ENCODE data around the gene FER. TPM values are rescaled to one million over a fixed set of nuclear protein-coding genes. Genes with fewer than 3 reads are reported as not detected.
"Not testable (repeated sequence)": the region's sequence is repeated elsewhere in the genome, so short reads cannot be mapped to it uniquely, and the experiment has no call there.

Gene FER
- polyA plus RNA-seq, 10 donors: 7.6 to 12.6 (median 10.8) TPM

GRCh38 chr5:108747111-108747773, 455 bp upstream of the FER start:
- no peak for DNase-seq

GRCh38 chr5:108748401-108749127, 867 bp downstream of the FER start:
- peak; percentile 98 to 99 (median 99) for DNase-seq

GRCh38 chr5:108749128-108749861, 1.6 kb downstream of the FER start:
- peak in 1 of 3 donors; percentile 64 for DNase-seq

DNA sequence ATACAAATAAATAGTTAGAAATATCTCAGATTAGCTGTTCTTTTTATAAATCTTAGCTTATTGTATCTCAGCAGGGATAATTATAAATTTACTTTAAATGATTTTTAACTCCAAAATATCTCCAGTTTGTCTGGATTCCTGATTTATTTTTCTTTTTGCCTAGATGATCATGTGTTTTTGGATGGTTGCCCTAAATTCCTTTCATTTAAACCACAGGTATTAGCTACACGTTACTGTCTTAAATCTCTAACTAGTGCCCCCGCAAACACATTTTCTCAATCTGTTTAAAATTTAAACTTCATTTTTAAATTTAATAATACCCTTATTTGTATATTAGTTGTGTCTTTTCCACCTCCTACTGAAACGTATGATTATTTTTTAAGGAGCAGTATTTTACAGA, 5.6 kb downstream of the FER start:
- no peak for DNase-seq

DNA sequence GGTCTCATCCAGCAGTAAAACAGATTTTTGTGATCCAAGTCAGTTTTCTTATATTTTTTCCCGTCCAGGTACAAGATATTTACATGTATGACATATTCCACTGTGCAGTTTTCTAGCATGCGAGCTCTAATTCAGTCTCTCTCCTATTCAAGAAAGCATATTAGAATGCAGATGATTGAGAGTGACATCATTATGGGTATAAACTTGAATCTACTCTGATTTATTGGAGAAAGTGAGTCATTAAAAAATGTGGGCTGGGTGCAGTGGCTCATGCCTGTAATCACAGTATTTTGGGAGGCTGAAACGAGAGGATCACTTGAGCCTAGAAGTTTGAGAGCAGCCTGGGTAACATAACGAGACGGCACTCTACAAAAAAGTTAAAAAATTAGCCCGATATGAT, 6.2 kb downstream of the FER start:
- peak in 1 of 3 donors; percentile 13 for DNase-seq

GRCh38 chr5:108760512-108760911, 12.8 kb downstream of the FER start:
- DNase-seq: no peak

- no peak for DNase-seq
Measured at GRCh38 chr5:108762660-108763059, 15.0 kb downstream of the FER start.

DNA sequence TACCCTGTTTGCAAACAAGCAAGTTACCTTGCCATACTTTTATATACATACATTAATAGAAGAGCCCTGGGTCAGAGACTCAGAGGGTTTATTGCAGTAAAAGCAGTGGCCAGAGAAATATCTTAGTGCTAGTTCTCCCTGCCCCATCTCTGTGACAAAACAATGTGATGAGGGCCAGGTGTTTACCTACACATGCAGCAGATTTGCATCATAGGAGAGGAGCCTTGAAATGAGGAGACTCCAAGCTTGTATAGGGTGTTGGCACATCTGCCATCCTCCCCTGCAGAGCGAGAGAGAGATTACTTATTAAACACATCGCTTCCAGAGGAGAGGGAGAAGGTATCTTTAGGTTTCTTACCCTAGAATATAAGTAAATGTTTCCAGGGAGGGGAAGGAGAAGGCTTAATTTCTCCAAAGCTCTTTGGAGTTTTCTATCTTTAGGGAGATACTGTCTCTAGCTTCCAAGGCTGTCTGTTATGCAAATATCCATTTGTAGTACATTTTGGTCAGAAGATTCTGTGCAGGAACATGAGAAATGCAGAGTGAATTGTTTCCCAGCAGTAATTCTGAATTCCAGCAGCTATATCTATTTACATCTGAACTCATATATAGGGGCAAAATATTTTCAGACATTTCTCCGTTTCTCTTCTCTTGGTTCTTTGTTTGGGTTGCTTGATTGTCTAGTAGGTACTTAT, 15.7 kb downstream of the FER start:
- DNase-seq: no peak

GRCh38 chr5:108765647-108766046, 17.9 kb downstream of the FER start:
- DNase-seq: no peak

DNA sequence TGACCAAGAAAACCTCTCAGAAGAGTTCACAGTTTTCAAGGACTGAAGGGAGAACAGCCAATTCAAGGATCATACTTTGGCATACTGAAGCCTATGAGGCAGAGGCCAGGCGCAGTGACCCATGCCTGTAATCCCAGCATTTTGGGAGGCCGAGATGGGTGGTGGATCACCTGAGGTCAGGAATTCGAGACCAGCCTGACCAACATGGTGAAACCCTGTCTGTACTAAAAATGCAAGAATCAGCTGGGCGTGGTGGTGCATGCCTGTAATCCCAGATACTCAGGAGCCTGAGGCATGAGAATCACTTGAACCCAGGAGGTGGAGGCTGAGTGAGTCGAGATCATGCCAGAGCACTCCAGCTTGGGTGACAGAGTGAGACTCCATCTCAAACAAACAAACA, 19.2 kb downstream of the FER start:
- not testable (repeated sequence) for DNase-seq

DNA sequence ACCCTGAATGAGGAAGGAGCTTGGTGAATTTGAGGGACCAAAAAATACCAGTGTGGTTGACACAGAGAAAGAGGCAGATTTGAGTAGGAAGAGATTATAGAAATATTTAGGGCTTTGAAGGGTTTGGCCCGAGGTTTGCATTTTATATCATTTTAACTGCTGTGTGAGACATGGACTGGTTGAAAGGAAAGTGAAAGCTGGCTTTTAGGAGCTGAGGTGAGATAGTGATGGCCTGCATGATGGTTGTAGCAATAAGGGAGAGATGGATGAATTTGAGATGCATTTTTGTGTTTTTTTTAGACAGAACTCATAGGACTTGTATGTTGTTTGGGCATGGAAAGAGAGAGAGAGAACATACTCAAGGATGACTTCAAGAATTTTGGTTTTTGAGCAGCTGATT, 21.7 kb downstream of the FER start:
- no peak for DNase-seq

- no peak for DNase-seq
Measured at GRCh38 chr5:108772626-108773025, 24.9 kb downstream of the FER start.

- DNase-seq: no peak
Measured at GRCh38 chr5:108773330-108773729, 25.6 kb downstream of the FER start.

DNA sequence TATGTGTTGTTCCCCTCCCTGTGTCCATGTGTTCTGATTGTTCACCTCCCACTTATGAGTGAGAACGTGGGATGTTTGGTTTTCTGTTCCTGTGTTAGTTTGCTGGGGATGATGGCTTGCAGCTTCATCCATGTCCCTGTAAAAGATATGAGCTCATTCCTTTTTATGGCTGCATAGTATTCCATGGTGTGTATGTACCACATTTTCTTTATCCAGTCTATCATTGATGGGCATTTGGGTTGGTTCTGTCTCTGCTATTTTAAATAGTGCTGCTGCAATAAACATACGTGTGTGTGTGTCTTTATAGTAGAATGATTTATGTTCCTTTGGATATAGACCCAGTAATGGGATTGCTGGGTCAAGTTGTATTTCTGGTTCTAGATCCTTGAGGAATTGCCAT, 26.4 kb downstream of the FER start:
- DNase-seq: not testable (repeated sequence)

DNA sequence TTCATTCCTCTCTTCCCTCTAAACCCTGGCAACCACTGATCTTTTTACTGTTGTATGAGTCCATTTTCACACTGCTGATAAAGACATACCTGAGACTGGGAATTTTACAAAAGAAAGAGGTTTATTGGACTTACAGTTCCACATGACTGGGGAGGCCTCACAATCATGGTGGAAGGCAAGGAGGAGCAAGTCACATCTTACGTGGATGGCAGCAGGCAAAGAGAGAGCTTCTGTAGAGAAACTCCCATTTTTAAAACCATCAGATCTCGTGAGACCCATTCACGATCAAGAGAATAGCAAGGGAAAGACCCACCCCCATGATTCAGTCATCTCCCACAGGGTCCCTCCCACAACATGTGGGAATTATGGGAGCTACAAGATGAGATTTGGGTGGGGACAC, 29.9 kb downstream of the FER start:
- not testable (repeated sequence) for DNase-seq

- not testable (repeated sequence) for DNase-seq
Measured at GRCh38 chr5:108784577-108784976, 36.9 kb downstream of the FER start.

- peak in 2 of 3 donors; percentile 5 to 30 for DNase-seq
Measured at GRCh38 chr5:108786806-108787483, 39.2 kb downstream of the FER start.

DNA sequence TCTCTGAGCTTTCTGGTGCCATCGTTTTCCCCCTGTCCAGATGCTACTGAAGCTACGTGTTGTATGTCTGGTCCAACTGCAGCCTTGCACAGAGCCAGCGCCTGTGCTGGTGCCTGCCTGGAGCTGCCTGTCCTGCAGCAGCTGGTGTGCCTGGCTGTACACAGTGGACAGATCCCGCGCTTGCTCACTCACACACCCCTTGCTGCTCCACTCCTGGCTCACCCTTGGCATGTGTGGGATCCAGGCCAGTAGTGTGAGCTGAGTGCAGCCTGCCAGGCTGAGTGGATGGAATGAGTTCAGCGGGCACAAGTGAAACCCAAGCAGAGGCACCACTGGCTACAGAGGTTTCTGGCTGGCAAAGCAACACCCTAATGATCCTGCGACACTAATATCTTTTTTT, 40.4 kb downstream of the FER start:
- DNase-seq: peak; percentile 48 to 64 (median 64)

GRCh38 chr5:108793207-108793606, 45.5 kb downstream of the FER start:
- no peak for DNase-seq

DNA sequence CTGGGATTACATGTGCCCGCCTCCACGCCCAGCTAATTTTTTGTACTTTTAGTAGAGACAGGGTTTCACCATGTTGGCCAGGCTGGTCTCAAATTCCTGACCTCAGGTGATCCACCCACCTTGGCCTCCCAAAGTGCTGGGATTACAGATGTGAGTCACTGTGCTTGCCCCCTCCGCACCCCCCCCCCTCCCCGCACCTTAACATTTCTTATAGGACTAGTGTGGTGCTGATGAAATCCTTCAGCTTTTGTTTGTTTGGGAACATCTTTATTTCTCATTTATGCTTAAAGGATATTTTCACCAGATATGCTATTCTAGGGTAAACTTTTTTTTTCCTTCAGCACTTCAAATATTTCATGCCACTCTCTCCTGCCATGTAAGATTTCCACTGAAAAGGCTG, 46.7 kb downstream of the FER start:
- not testable (repeated sequence) for DNase-seq

DNA sequence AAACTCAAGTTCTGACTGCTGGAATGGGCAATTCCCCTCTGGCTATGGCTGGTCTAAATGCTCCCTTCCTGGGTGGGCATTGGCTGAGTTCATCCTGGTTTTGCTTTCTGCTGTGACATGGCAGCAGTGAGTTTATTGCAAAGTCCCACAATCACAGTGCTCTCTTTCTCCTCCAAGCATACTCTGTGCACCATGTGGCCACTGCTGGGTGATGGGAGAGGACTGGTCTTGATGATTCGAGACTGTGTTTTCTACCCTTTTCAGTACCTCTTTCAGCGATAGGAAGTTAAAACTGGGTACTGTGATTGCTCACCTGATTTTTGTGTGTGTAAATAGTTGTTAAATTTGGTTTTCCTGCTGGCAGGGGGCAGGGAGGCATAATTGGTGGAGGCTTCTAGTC, 49.7 kb downstream of the FER start:
- DNase-seq: no peak

DNA sequence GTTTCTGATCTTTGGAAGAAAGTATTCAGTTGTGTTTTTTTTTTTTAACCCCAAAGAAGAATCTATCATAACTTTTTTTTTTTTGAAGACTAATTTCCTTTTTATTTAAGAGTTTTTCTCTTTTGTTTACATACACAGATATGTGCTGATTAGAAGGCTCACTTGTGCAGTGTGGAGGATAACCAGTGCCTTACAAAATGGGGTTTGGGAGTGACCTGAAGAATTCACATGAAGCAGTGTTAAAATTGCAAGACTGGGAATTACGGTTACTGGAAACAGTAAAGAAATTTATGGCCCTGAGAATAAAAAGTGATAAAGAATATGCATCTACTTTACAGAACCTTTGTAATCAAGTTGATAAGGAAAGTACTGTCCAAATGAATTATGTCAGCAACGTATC, 50.3 kb downstream of the FER start:
- no peak for DNase-seq
